HUDEP-2 (cell line): ENCODE data around the gene NOP53.
"Not testable (repeated sequence)": the region's sequence is repeated elsewhere in the genome, so short reads cannot be mapped to it uniquely, and the experiment has no call there.

ENCODE experiments used
- DNase-seq, 76 experiments: peaks; one replicate each; lab custom pipeline; 2025; ENCODE audit not compliant: unreplicated experiment in 76 of 76; lab: John Stamatoyannopoulos, UW

The NOP53 gene

GRCh38 chr19:47752440-47753211 is 7.3 kb downstream of the NOP53 start:
- no peak for DNase-seq

GRCh38 chr19:47754206-47755064 is 9.1 kb downstream of the NOP53 start:
- DNase-seq = no peak

GRCh38 chr19:47755065-47755761 is 9.9 kb downstream of the NOP53 start:
- no peak for DNase-seq

GRCh38 chr19:47755762-47756626 is 10.6 kb downstream of the NOP53 start:
- no peak for DNase-seq

- no peak for DNase-seq
Measured at GRCh38 chr19:47756627-47756929, 11.2 kb downstream of the NOP53 start.

- no peak for DNase-seq
Measured at GRCh38 chr19:47756953-47757608, 11.7 kb downstream of the NOP53 start.

- DNase-seq = no peak
Measured at GRCh38 chr19:47757617-47758442, 12.5 kb downstream of the NOP53 start.

GRCh38 chr19:47758443-47758804 is 13.1 kb downstream of the NOP53 start:
- no peak for DNase-seq

- DNase-seq = no peak
Measured at GRCh38 chr19:47760632-47760999, 15.3 kb downstream of the NOP53 start.

GRCh38 chr19:47761566-47761965 is 16.2 kb downstream of the NOP53 start:
- no peak for DNase-seq

GRCh38 chr19:47762151-47762550 is 16.8 kb downstream of the NOP53 start:
- no peak for DNase-seq

- DNase-seq = no peak
Measured at GRCh38 chr19:47762615-47763308, 17.4 kb downstream of the NOP53 start.

GRCh38 chr19:47764705-47765104 is 19.4 kb downstream of the NOP53 start:
- DNase-seq = not testable (repeated sequence)

- DNase-seq = peak in 62 of 76 experiments; percentile 7 to 81 (median 60)
Measured at GRCh38 chr19:47765523-47766358, 20.4 kb downstream of the NOP53 start.

- no peak for DNase-seq
Measured at GRCh38 chr19:47766359-47766620, 20.9 kb downstream of the NOP53 start.

- DNase-seq = no peak
Measured at GRCh38 chr19:47766670-47767069, 21.3 kb downstream of the NOP53 start.

- no peak for DNase-seq
Measured at GRCh38 chr19:47767349-47767748, 22.0 kb downstream of the NOP53 start.

GRCh38 chr19:47768604-47769003 is 23.3 kb downstream of the NOP53 start:
- no peak for DNase-seq
